Measurements from ENCODE around the gene CAV2. TPM values are rescaled to one million over a fixed set of nuclear protein-coding genes. Genes with fewer than 3 reads are reported as not detected.

The CAV2 gene
- total RNA-seq, 1 donor = 224 TPM

- no peak for DNase-seq (ENCODE audit: low read depth)
- TF ChIP-seq CTCF (IDR thresholded peaks at IDR 0.05; ENCODE audit: insufficient read depth, low read depth, low read length) = no peak
- no peak overlapping the region for H3K4me3 ChIP-seq (ENCODE audit: low read depth, low read length)
Measured at GRCh38 chr7:116549370-116549769, 49.8 kb downstream of the CAV2 start.

GRCh38 chr7:116551692-116552091 lies 52.2 kb downstream of the CAV2 start:
- no peak for DNase-seq (ENCODE audit: low read depth)
- TF ChIP-seq CTCF (IDR thresholded peaks at IDR 0.05; ENCODE audit: insufficient read depth, low read depth, low read length) = no peak
- H3K4me3 ChIP-seq (ENCODE audit: low read depth, low read length) = no peak overlapping the region

GRCh38 chr7:116552602-116553001 lies 53.1 kb downstream of the CAV2 start:
- no peak for DNase-seq (ENCODE audit: low read depth)
- H3K4me3 ChIP-seq (ENCODE audit: low read depth, low read length) = no peak overlapping the region
- TF ChIP-seq CTCF (IDR thresholded peaks at IDR 0.05; ENCODE audit: insufficient read depth, low read depth, low read length) = no peak

DNA sequence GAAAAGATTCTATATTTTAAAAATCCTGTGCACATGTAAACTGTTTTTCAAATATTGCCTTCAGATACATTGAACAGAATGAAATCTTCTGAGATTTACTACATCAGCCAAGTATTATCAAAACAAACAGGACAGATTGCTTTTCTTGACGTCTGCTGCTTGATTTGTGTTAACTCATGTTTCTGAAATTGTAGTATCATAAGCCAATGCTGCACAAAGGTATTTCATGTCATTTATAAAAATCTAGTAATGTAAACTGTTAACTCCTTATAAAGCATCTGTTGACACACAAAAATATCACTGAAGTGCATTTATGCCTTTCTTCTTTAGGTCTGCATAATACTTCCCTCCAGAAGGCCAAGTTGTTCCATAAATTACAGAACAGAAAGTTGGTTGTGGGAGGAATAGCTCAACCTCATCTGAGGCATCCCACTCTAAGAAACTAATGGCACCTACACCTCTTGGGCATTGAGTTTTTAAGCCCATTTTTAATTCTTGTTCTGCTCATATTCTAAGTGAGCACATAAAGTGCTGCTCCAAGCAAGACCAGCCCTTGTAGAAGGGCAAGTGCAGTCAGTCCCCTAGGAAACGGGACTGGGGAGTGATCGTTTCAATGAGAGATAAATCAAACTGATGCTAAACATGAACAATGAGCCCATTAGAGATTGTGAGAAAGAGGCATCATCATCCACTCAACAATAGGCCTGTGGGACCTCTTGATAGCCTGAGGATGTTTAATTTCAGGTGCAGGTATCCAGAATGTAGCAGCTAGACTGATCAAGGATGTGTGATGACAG lies 53.8 kb downstream of the CAV2 start:
- TF ChIP-seq CTCF (IDR thresholded peaks at IDR 0.05; ENCODE audit: insufficient read depth, low read depth, low read length) = no peak
- DNase-seq (ENCODE audit: low read depth) = no peak
- H3K4me3 ChIP-seq (ENCODE audit: low read depth, low read length) = no peak overlapping the region

DNA sequence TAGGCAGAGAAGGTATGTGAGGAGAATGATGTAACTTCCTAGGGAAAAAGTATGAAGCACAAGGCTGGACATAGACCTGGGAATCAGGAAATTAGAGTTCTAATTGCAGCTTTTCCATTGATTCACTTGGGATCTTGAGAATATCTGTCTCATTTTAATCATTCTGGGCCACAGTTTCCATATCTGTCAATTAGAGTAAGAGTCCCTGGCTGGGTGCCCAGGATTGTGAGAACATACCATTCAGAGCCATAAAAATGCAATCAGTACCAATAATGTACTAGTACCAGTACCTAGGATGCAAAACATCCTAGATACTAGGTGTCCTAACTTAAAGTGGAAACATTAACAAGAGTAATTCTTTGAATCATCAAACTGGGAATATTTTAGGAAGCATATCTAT lies 54.9 kb downstream of the CAV2 start:
- H3K4me3 ChIP-seq (ENCODE audit: low read depth, low read length) = no peak overlapping the region
- DNase-seq (ENCODE audit: low read depth) = no peak
- no peak for TF ChIP-seq CTCF (IDR thresholded peaks at IDR 0.05; ENCODE audit: insufficient read depth, low read depth, low read length)

DNA sequence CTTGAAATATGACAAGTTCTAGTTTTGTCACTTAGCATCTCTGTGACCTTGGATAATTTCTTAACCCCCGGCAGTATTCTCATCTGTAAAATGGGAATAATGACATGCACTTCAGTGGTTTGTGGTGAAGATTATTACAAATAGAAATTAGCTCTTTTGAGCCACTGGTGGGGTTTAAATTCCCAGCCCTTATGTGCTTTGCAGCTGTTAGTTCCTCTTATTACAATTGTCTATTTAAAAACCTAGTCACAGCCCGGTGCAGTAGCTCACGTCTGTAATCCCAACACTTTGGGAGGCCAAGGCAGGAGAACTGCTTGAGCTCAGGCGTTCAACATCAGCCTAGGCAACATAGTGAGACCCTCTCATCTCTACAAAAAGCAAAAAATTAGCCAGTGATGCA lies 55.4 kb downstream of the CAV2 start:
- H3K4me3 ChIP-seq (ENCODE audit: low read depth, low read length) = no peak overlapping the region
- TF ChIP-seq CTCF (IDR thresholded peaks at IDR 0.05; ENCODE audit: insufficient read depth, low read depth, low read length) = no peak
- no peak for DNase-seq (ENCODE audit: low read depth)
